ENCODE results near the gene CNDP1.

DNA sequence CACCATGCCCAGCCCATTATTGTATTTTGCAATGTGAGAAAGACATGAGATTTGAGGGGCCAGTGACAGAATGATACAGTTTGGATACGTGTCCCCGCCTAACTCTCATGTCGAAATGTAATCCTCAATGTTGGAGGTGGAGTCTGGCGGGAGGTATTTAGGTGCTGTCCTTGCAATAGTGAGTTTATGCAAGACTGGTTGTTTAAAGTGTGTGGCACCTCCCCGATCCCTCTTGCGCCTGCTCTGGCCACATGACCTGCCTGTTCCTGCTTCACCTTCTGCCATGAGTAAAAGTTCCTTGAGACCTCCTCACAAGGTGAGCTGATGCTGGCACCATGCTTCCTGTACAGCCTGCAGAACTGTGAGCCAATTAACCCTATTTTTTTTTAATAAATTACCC, 16.6 kb downstream of the CNDP1 start:
- TF ChIP-seq, protein P1, sequence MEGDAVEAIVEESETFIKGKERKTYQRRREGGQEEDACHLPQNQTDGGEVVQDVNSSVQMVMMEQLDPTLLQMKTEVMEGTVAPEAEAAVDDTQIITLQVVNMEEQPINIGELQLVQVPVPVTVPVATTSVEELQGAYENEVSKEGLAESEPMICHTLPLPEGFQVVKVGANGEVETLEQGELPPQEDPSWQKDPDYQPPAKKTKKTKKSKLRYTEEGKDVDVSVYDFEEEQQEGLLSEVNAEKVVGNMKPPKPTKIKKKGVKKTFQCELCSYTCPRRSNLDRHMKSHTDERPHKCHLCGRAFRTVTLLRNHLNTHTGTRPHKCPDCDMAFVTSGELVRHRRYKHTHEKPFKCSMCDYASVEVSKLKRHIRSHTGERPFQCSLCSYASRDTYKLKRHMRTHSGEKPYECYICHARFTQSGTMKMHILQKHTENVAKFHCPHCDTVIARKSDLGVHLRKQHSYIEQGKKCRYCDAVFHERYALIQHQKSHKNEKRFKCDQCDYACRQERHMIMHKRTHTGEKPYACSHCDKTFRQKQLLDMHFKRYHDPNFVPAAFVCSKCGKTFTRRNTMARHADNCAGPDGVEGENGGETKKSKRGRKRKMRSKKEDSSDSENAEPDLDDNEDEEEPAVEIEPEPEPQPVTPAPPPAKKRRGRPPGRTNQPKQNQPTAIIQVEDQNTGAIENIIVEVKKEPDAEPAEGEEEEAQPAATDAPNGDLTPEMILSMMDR (IDR thresholded peaks at IDR 0.05) = no peak
- no peak for TF ChIP-seq POLR2A (IDR thresholded peaks at IDR 0.05)
